Erythroblast (primary cell): ENCODE measurements around the gene ZBTB44.

Experiments used
- GATA1 ChIP-seq: IDR thresholded peaks from 2 replicates; pipeline ENCODE4 v1.6.1; 2011; ENCODE audit warnings: low read depth, mild to moderate bottlenecking, control low read depth, low read length, moderate library complexity
- POLR2A ChIP-seq: IDR thresholded peaks from 2 replicates; pipeline ENCODE4 v1.6.1; 2011; ENCODE audit warnings: mild to moderate bottlenecking, low read length

DNA sequence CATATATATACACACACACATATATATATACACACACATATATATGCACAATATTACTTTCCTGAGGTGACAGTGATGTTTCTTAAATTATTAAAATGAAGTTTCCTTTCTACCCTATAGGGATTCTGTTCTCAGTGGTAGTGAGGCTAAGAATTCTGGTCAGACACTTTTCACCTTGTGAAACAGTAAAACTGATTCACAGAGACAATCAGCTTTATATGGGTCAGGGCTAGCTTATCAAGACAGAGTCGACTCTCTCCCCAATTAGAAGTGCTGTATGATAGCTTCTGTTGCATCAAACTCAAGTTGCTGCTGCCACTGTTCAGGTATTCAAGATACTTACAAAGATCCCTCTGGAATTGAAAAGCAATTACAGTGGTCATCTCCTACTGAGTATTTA, 68.4 kb downstream of the ZBTB44 start:
- TF ChIP-seq POLR2A (no peak), GATA1 (no peak)
